K562 (cell line): ENCODE data around the gene PRPF6. TPM values are rescaled to one million over a fixed set of nuclear protein-coding genes. Genes with fewer than 3 reads are reported as not detected.

ENCODE experiments used
- HEY1 ChIP-seq: fragments of 250-450 bp; sonication (Bioruptor Pico); IDR thresholded peaks from 2 replicates; pipeline ENCODE4 v1.5.0; 2020; ENCODE audit warnings: mild to moderate bottlenecking, moderate library complexity, borderline replicate concordance
- MAFG ChIP-seq: fragments of 450-650 bp; conservative IDR thresholded peaks from 2 replicates; pipeline ENCODE4 v1.6.1; 2016; ENCODE audit warnings: missing genetic modification characterization, missing compliant biosample characterization
- SAFB2 ChIP-seq: fragments of 200-400 bp; formaldehyde crosslinking; IDR thresholded peaks from 2 replicates; pipeline ENCODE4 v1.6.1; 2018; ENCODE audit warnings: borderline replicate concordance, low read length, low read depth, moderate library complexity; ENCODE audit not compliant: severe bottlenecking
- SMAD1 ChIP-seq: fragments of 150-350 bp; IDR thresholded peaks from 2 replicates; pipeline ENCODE4 v1.6.1; 2014; ENCODE audit warnings: low read length, low read depth; ENCODE audit not compliant: partially characterized antibody
- YY1 ChIP-seq, 3 experiments: IDR thresholded peaks; 2 replicates each; pipeline ENCODE4 v1.6.1; 2011; ENCODE audit warnings: low read length in 2 of 3, mild to moderate bottlenecking in 2 of 3, moderate library complexity in 2 of 3, borderline replicate concordance in 1 of 3, control low read depth in 1 of 3, low read depth in 1 of 3; ENCODE audit not compliant: insufficient read depth in 3 of 3, insufficient replicate concordance in 2 of 3, control insufficient read depth in 1 of 3, insufficient read length in 1 of 3; ENCODE audit errors: extremely low read depth in 1 of 3
- ZFPM2 ChIP-seq: fragments of 250-450 bp; sonication (Bioruptor Pico); IDR thresholded peaks from 2 replicates; pipeline ENCODE4 v1.5.1; 2022; ENCODE audit warnings: mild to moderate bottlenecking
- ZNF583 ChIP-seq: fragments of 250-450 bp; sonication (Bioruptor Pico); IDR thresholded peaks from 2 replicates; pipeline ENCODE4 v1.4.0; 2020
- polyA plus RNA-seq, 8 experiments: library from polyadenylated mRNA; depleted of rRNA in 4 of 8; stranded (reverse) in 5 of 8; unstranded in 3 of 8; fragments of >200 nt; fragmentation: Nextera tagmentation in 2 of 8; fragmentation: Illumina TruSeq in 1 of 8; extraction: Ambion mirVana in 2 of 8; extraction: Trizol in 1 of 8; gene quantifications; 2 replicates each; pipeline versions ENCODE4 v1.2.1 to v1.2.3, GENCODE V29; 2011 to 2014; ENCODE audit warnings: inconsistent platforms in 1 of 8, missing spikeins in 1 of 8
- total RNA-seq, 7 experiments: library from RNA; depleted of rRNA in 6 of 7; stranded (reverse); fragments of >200 nt in 6 of 7; fragmentation: Illumina TruSeq in 2 of 7; extraction: Trizol in 2 of 7; gene quantifications; 2 replicates each; pipeline versions ENCODE4 v1.2.1 to v1.2.3, GENCODE V29; 2011 to 2021; ENCODE audit warnings: low replicate concordance in 1 of 7
- TF ChIP-seq, protein P1 (sequence below): sonication (generic); formaldehyde crosslinking; IDR thresholded peaks from 2 replicates; pipeline ENCODE4 v1.8.0; 2022; ENCODE audit warnings: mild to moderate bottlenecking, missing genetic modification reagents
- TF ChIP-seq, protein P2 (sequence below), 2 experiments: fragments of 450-650 bp in 1 of 2; IDR thresholded peaks; 2 replicates each; pipeline ENCODE4 v1.6.1; 2011 to 2017; ENCODE audit warnings: low read depth in 2 of 2, antibody characterized with exemption in 1 of 2, borderline replicate concordance in 1 of 2, low read length in 1 of 2, mild to moderate bottlenecking in 1 of 2, mixed read lengths in 1 of 2; ENCODE audit not compliant: control insufficient read depth in 1 of 2
- TF ChIP-seq, protein P3 (sequence below), 2 experiments: fragments of 450-650 bp; formaldehyde crosslinking in 1 of 2; IDR thresholded peaks; 2 replicates each; pipeline versions ENCODE4 v1.4.0 to v1.6.1; 2014 to 2020; ENCODE audit warnings: mild to moderate bottlenecking in 2 of 2, borderline replicate concordance in 1 of 2, low read depth in 1 of 2

The PRPF6 gene
- total and polyA plus RNA-seq, 9 of the 15 experiments (the other 6 are each of a cell fraction or from before 2014, with no cell fraction given): 4.2 to 83.2 (median 59.9) TPM

DNA sequence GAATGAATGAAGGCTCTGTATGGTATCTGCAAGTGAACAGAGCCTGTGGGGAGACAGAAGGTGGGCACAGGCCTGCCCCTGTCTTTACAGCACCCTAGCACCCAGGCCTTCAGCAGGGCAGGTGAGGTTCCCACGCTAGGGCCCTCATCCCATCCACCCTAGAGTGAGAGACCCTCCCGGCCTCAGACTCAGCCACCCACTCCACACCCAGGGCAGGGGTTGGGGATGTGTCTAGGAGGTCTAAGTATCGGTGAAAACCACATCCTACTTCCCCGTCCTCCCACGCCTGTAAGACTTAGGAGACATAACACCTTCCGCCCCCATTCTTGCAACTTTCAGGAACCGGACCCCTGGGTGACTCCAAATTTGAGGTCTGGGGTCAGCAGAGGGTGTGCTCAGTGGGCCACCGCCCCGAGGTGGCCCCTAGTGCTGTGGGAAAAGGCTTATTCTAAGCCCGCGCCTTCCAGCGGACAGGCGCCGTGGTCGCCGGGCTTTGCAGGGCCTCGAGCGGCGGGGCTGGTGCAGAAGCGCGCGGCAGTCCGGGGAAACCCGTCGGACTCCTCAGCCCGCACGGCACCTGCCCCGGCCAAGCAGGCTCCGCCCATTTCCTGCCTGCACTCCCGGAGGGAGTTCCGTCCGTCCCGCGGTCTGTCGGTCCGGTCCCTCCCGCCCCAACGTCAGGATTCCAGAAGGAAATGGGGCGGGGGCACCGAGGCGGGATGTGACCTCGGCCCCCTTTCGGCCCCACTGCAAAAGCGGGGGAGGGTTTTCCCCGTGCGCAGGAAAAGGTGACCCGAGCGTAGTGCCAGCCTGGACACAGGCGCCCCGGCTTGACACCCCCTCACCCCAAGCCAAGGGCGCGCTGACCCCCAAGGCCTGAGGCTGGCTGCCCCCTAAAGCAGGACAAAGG lies 2.4 kb upstream of the PRPF6 start (continued):
- TF ChIP-seq MAFG (tag): no peak
- TF ChIP-seq, protein P1, sequence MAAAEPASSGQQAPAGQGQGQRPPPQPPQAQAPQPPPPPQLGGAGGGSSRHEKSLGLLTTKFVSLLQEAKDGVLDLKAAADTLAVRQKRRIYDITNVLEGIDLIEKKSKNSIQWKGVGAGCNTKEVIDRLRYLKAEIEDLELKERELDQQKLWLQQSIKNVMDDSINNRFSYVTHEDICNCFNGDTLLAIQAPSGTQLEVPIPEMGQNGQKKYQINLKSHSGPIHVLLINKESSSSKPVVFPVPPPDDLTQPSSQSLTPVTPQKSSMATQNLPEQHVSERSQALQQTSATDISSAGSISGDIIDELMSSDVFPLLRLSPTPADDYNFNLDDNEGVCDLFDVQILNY: no peak
- TF ChIP-seq ZNF583 (CRISPR knock-in tag): 0 out of 2 replicates have a peak, but pooled peaks have one; percentile 25
- TF ChIP-seq YY1 (IDR thresholded peaks at IDR 0.05; ENCODE audit: borderline replicate concordance in 1 of 3, control insufficient read depth in 1 of 3, extremely low read depth in 1 of 3, insufficient read depth in 3 of 3, insufficient read length in 1 of 3, insufficient replicate concordance in 2 of 3, low read depth in 1 of 3, low read length in 2 of 3): peak in 1 of 3 experiments; percentile 17
- TF ChIP-seq SAFB2: no peak
- TF ChIP-seq, protein P2, sequence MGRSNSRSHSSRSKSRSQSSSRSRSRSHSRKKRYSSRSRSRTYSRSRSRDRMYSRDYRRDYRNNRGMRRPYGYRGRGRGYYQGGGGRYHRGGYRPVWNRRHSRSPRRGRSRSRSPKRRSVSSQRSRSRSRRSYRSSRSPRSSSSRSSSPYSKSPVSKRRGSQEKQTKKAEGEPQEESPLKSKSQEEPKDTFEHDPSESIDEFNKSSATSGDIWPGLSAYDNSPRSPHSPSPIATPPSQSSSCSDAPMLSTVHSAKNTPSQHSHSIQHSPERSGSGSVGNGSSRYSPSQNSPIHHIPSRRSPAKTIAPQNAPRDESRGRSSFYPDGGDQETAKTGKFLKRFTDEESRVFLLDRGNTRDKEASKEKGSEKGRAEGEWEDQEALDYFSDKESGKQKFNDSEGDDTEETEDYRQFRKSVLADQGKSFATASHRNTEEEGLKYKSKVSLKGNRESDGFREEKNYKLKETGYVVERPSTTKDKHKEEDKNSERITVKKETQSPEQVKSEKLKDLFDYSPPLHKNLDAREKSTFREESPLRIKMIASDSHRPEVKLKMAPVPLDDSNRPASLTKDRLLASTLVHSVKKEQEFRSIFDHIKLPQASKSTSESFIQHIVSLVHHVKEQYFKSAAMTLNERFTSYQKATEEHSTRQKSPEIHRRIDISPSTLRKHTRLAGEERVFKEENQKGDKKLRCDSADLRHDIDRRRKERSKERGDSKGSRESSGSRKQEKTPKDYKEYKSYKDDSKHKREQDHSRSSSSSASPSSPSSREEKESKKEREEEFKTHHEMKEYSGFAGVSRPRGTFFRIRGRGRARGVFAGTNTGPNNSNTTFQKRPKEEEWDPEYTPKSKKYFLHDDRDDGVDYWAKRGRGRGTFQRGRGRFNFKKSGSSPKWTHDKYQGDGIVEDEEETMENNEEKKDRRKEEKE (IDR thresholded peaks at IDR 0.05; ENCODE audit: borderline replicate concordance in 1 of 2, control insufficient read depth in 1 of 2, low read depth in 2 of 2, low read length in 1 of 2): no peak
- TF ChIP-seq, protein P3, sequence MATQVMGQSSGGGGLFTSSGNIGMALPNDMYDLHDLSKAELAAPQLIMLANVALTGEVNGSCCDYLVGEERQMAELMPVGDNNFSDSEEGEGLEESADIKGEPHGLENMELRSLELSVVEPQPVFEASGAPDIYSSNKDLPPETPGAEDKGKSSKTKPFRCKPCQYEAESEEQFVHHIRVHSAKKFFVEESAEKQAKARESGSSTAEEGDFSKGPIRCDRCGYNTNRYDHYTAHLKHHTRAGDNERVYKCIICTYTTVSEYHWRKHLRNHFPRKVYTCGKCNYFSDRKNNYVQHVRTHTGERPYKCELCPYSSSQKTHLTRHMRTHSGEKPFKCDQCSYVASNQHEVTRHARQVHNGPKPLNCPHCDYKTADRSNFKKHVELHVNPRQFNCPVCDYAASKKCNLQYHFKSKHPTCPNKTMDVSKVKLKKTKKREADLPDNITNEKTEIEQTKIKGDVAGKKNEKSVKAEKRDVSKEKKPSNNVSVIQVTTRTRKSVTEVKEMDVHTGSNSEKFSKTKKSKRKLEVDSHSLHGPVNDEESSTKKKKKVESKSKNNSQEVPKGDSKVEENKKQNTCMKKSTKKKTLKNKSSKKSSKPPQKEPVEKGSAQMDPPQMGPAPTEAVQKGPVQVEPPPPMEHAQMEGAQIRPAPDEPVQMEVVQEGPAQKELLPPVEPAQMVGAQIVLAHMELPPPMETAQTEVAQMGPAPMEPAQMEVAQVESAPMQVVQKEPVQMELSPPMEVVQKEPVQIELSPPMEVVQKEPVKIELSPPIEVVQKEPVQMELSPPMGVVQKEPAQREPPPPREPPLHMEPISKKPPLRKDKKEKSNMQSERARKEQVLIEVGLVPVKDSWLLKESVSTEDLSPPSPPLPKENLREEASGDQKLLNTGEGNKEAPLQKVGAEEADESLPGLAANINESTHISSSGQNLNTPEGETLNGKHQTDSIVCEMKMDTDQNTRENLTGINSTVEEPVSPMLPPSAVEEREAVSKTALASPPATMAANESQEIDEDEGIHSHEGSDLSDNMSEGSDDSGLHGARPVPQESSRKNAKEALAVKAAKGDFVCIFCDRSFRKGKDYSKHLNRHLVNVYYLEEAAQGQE (IDR thresholded peaks at IDR 0.05; ENCODE audit: borderline replicate concordance): no peak
- TF ChIP-seq, protein P3 (CRISPR knock-in tag; IDR thresholded peaks at IDR 0.05; ENCODE audit: low read depth): no peak
- TF ChIP-seq HEY1 (CRISPR knock-in tag): no peak
- TF ChIP-seq ZFPM2 (CRISPR knock-in tag): no peak
- TF ChIP-seq SMAD1: no peak
